ENCODE results near the gene SETD6.

The SETD6 gene

DNA sequence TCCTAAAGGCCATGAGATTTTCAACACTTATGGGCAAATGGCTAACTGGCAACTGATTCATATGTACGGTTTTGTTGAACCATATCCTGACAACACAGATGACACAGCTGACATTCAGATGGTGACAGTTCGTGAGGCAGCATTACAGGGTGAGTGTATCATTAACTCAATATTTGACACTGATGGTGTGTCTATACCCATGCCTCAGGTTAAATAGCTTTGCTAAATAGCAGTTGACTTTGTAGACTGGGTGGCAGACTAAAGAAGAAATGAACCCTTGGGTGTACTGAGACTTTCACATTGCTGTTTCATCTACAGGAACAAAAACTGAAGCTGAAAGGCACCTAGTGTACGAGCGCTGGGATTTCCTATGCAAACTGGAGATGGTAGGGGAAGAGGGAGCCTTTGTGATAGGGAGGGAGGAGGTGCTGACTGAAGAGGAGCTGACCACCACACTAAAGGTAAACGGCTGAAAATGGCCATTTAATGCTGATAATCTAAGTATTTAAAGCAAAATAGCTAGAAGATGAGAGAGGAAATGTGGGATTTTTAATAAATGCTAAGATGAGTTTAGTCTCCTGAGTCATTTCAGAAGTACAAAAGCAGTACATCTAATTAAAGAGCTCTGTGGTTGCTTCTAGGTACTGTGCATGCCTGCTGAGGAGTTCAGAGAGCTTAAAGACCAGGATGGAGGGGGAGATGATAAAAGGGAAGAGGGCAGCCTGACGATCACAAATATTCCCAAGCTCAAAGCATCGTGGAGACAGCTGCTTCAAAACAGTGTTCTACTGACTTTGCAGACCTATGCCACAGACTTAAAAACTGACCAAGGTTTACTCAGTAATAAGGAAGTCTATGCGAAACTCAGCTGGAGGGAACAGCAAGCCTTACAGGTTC is 3.0 kb downstream of the SETD6 start:
- no peak overlapping the region for H3K27ac ChIP-seq
- POLR2A ChIA-PET (ENCODE audit: low non-redundant PET): no interaction called here
- DNase-seq (ENCODE audit: low spot score): no peak
- CTCF ChIA-PET: interaction anchor here (0.6 kb wide), 2 partner anchors 17 to 108 kb away, joined by 3 to 9 read pairs; no protein-coding TSS in a partner anchor
- TF ChIP-seq, protein P1, sequence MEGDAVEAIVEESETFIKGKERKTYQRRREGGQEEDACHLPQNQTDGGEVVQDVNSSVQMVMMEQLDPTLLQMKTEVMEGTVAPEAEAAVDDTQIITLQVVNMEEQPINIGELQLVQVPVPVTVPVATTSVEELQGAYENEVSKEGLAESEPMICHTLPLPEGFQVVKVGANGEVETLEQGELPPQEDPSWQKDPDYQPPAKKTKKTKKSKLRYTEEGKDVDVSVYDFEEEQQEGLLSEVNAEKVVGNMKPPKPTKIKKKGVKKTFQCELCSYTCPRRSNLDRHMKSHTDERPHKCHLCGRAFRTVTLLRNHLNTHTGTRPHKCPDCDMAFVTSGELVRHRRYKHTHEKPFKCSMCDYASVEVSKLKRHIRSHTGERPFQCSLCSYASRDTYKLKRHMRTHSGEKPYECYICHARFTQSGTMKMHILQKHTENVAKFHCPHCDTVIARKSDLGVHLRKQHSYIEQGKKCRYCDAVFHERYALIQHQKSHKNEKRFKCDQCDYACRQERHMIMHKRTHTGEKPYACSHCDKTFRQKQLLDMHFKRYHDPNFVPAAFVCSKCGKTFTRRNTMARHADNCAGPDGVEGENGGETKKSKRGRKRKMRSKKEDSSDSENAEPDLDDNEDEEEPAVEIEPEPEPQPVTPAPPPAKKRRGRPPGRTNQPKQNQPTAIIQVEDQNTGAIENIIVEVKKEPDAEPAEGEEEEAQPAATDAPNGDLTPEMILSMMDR (conservative IDR thresholded peaks at IDR 0.05; ENCODE audit: low read depth): no peak

DNA sequence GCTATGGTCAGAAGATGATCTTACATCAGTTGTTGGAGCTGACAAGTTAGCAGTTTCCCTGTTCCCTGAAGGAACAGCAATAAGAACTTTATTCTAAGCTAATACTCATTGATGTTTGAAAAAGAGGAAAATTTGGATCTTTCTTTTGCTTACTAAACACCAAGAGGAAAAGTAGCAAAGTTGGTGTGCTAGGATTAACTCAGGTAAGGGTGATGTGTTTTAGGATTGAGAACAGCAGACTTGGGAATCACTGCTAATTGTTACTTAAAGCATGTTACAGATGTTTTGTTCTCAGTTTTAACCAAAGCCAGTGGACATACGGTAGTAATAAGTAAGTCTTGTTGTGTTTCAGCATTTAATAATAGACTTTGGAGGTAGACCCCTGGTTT is 3.7 kb downstream of the SETD6 start:
- TF ChIP-seq, protein P1 (conservative IDR thresholded peaks at IDR 0.05; ENCODE audit: low read depth): no peak
- no peak for DNase-seq (ENCODE audit: low spot score)
- no peak overlapping the region for H3K27ac ChIP-seq
- ChIA-PET CTCF (interaction anchor here (0.6 to 0.7 kb wide), 3 partner anchors 107 to 1385 kb away, joined by 3 to 9 read pairs (median 3); no protein-coding TSS in a partner anchor), POLR2A (ENCODE audit: low non-redundant PET) (no interaction called here)

DNA sequence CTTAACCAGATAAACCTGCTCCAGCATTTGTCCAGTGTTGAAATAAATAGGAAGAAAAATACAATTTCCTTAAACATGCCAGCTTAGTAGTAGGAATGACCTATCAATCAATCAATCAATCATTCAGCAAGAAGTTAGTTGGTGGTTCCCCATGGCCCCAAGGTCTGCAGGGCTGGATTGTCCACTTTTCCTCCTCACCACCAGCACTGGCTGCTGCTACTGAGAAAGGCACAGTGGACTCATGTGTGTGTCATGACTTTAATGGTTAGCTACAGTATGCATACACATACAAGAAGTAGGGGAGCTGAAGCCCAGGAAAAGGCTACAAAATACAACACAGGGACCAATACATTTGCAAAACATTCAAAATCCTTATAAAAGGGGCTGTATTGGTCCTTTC is 4.4 kb downstream of the SETD6 start:
- TF ChIP-seq, protein P1 (conservative IDR thresholded peaks at IDR 0.05; ENCODE audit: low read depth): no peak
- CTCF ChIA-PET: interaction anchor here (0.7 kb wide), 3 partner anchors 163 to 1384 kb away, joined by 3 read pairs; no protein-coding TSS in a partner anchor
- no peak for DNase-seq (ENCODE audit: low spot score)
- POLR2A ChIA-PET (ENCODE audit: low non-redundant PET): no interaction called here
- H3K27ac ChIP-seq: no peak overlapping the region

DNA sequence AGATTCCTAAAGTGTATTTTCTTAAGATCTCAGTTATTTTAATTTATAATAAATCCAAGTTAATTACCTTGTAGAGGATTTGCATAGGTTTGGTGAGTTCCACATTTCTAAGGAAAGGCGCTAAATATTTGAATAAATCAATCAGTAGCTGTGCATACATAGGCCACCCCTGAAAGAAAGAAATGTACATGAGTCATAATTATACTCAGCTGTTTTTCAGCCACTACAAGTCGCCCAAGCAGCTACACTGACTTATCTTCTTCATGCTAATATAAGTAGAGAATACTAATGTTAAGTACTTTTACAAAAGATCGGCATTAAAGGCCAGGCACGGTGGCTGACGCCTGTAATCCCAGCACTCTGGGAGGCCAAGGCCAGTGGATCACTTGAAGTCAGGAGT is 14.9 kb downstream of the SETD6 start:
- DNase-seq (ENCODE audit: low spot score): no peak
- ChIA-PET POLR2A (ENCODE audit: low non-redundant PET) (no interaction called here), CTCF (no interaction called here)
- no peak overlapping the region for H3K27ac ChIP-seq
- TF ChIP-seq, protein P1 (conservative IDR thresholded peaks at IDR 0.05; ENCODE audit: low read depth): no peak

DNA sequence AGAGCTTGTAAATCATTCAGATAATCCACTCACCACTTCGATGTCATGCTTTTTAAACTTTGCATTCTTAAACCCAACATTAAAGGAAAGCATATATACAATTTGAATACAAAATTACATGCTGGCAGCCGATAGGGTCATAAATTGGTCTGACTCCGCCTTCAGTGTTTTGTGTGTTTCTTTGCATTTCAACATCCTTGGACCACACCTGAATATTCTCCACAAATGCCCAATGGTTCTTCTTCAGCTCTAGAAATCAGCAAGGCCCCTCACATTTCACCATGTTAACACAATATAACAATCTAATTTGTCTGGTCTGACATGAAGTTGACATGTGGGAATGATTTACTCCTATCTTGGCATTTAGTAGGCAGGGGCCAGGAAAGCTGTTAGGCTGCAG is 17.1 kb downstream of the SETD6 start:
- POLR2A ChIA-PET (ENCODE audit: low non-redundant PET): no interaction called here
- H3K27ac ChIP-seq: no peak overlapping the region
- CTCF ChIA-PET: interaction anchor here (0.5 kb wide), 1 partner anchor 53 kb away, joined by 3 read pairs; no protein-coding TSS in a partner anchor
- TF ChIP-seq, protein P1 (conservative IDR thresholded peaks at IDR 0.05; ENCODE audit: low read depth): no peak
- DNase-seq (ENCODE audit: low spot score): no peak

DNA sequence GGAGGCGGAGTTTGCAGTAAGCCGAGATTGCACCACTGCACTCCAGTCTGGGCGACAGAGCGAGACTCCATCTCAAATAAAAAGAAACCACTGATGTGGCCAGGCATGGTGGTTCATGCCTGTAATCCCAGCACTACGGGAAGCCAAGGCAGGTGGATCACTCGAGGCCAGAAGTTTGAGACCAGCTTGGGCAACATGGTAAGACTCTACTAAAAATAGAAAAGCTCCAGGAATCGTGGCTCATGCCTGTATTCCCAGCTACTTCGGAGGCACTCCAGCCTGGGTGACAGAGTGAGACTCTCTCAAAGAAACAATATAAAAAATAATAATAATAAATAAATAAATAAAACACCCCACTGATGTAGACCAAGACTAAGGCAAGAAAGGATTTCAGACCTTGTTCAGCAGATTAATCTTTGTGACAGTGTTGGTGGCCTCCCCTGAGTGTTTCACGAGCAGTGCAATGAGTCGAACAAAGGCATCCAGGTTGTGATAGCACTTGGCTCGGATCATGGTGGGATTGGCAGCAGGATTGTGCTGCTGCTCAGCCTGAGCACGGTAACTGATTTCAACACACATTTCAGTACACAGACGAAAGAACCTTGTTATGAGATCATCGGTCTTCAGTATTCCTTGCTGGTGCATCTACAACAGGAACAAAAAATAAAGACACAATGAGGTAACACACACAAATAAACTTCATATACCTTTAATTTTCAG is 18.6 kb downstream of the SETD6 start:
- DNase-seq (ENCODE audit: low spot score): no peak
- TF ChIP-seq, protein P1 (conservative IDR thresholded peaks at IDR 0.05; ENCODE audit: low read depth): no peak
- ChIA-PET CTCF (no interaction called here), POLR2A (ENCODE audit: low non-redundant PET) (no interaction called here)
- no peak overlapping the region for H3K27ac ChIP-seq

All from RWPE1 (cell line).